GM12878 (cell line): ENCODE measurements around the gene FBXL15. TPM values are rescaled to one million over a fixed set of nuclear protein-coding genes. Genes with fewer than 3 reads are reported as not detected.
A peak's percentile ranks its signal among the peaks of the same experiment; 100 is the strongest.

Experiments used
- ATAC-seq: fragments of 200-7000 bp; cut with Tn5 transposase; 3 replicates; pipeline ENCODE4 v1.9.1; 2020; ENCODE audit warnings: mild to moderate bottlenecking, moderate library complexity
- BruUV-seq: library from RNA; stranded (reverse); fragments of 400-500 nt; replicated peaks from 2 replicates; lab custom pipeline; 2021; lab: Mats Ljungman, UMichigan
- CTCF ChIA-PET: fragments of 300-600 bp; sonication (Branson Sonifier 250); formaldehyde crosslinking; extraction: SDS; loops from one replicate; lab custom pipeline; 2021; ENCODE audit warnings: inconsistent platforms; lab: Yijun Ruan, JAX
- POLR2A ChIA-PET: fragments of 350-600 bp; formaldehyde crosslinking; extraction: SDS; loops from one replicate; lab custom pipeline; 2021; ENCODE audit warnings: inconsistent platforms; lab: Charles Lee
- RAD21 ChIA-PET: fragments of 300-600 bp; sonication (Branson Sonifier 250); formaldehyde crosslinking; loops from one replicate; lab custom pipeline; 2023; ENCODE audit warnings: antibody characterized with exemption; ENCODE audit not compliant: unreplicated experiment; lab: Charles Lee
- SMC1A ChIA-PET: fragments of 300-600 bp; sonication (Branson Sonifier 250); formaldehyde crosslinking; loops from one replicate; lab custom pipeline; 2023; ENCODE audit not compliant: unreplicated experiment, uncharacterized antibody; lab: Charles Lee
- DNase-seq: peaks from one replicate; pipeline ENCODE4 v3.0.0-alpha.2; 2011; ENCODE audit warnings: low read depth, low spot score
- FAIRE-seq: peaks from 3 replicates; lab custom pipeline; 2011; peaks lifted over from hg19 to GRCh38; lab: Jason Lieb, UNC
- H2AFZ ChIP-seq: 2 replicates; pipeline ENCODE4 v1.6.0; 2011; ENCODE audit warnings: low read depth, low read length, control low read depth; ENCODE audit not compliant: control insufficient read depth
- H3K27ac ChIP-seq: 2 replicates; pipeline ENCODE4 v1.5.1; 2011; ENCODE audit warnings: control low read depth; ENCODE audit not compliant: control insufficient read depth, insufficient read depth
- H3K27me3 ChIP-seq, 2 experiments: replicated peaks in 1 of 2; 2 replicates each; pipeline versions ENCODE4 v1.6.0 to v1.6.1; 2011; ENCODE audit warnings: low read length in 1 of 2; ENCODE audit not compliant: control insufficient read depth in 2 of 2, insufficient read depth in 2 of 2
- H3K36me3 ChIP-seq, 2 experiments: 2 replicates each; pipeline ENCODE4 v1.5.1; 2011; ENCODE audit warnings: low read length in 1 of 2; ENCODE audit not compliant: control insufficient read depth in 2 of 2, insufficient read depth in 2 of 2
- H3K4me1 ChIP-seq: 2 replicates; pipeline ENCODE4 v1.6.1; 2011; ENCODE audit warnings: mild to moderate bottlenecking, low read length, moderate library complexity, mixed read lengths; ENCODE audit not compliant: control insufficient read depth, insufficient read depth
- H3K4me2 ChIP-seq: 2 replicates; pipeline ENCODE4 v1.6.0; 2011; ENCODE audit warnings: control low read depth; ENCODE audit not compliant: control insufficient read depth, insufficient read depth
- H3K4me3 ChIP-seq: fragments of 200-600 bp; sonication (generic); 2 replicates; pipeline ENCODE4 v1.5.1; 2016
- H3K79me2 ChIP-seq: 2 replicates; pipeline ENCODE4 v1.6.0; 2011; ENCODE audit warnings: low read length; ENCODE audit not compliant: control insufficient read depth, insufficient read depth
- H3K9ac ChIP-seq: 2 replicates; pipeline ENCODE4 v1.8.0; 2011; ENCODE audit warnings: low read length, control low read depth, mixed read lengths; ENCODE audit not compliant: control insufficient read depth, insufficient read depth
- H3K9me3 ChIP-seq: replicated peaks from 3 replicates; pipeline ENCODE4 v1.5.1; 2011; ENCODE audit warnings: mild to moderate bottlenecking, low read length; ENCODE audit not compliant: control insufficient read depth, insufficient read depth
- H4K20me1 ChIP-seq: 2 replicates; pipeline ENCODE4 v1.6.0; 2011; ENCODE audit not compliant: control insufficient read depth, insufficient read depth
- E2F4 ChIP-seq: IDR thresholded peaks from 2 replicates; pipeline ENCODE4 v1.6.1; 2012; ENCODE audit warnings: low read depth, low read length, improper control_type of control experiment
- E2F8 ChIP-seq: fragments of 450-650 bp; IDR thresholded peaks from 2 replicates; pipeline ENCODE4 v1.6.1; 2018; ENCODE audit warnings: mild to moderate bottlenecking, low read depth, moderate library complexity; ENCODE audit not compliant: partially characterized antibody
- FOXK2 ChIP-seq: fragments of 450-650 bp; IDR thresholded peaks from 2 replicates; pipeline ENCODE4 v1.6.1; 2017; ENCODE audit warnings: mild to moderate bottlenecking, moderate library complexity
- NBN ChIP-seq: fragments of 450-650 bp; IDR thresholded peaks from 2 replicates; pipeline ENCODE4 v1.6.1; 2016
- NKRF ChIP-seq: fragments of 450-650 bp; conservative IDR thresholded peaks from 2 replicates; pipeline ENCODE4 v1.6.1; 2017; ENCODE audit warnings: mild to moderate bottlenecking, moderate library complexity
- NR2F1 ChIP-seq: fragments of 450-650 bp; conservative IDR thresholded peaks from 2 replicates; pipeline ENCODE4 v1.6.1; 2017; ENCODE audit warnings: mild to moderate bottlenecking
- NRF1 ChIP-seq: conservative IDR thresholded peaks from 2 replicates; pipeline ENCODE4 v1.6.1; 2011; ENCODE audit warnings: mild to moderate bottlenecking, low read depth, low read length, improper control_type of control experiment
- PAX5 ChIP-seq: IDR thresholded peaks from 2 replicates; pipeline ENCODE4 v1.6.1; 2011; ENCODE audit warnings: low read depth, low read length, borderline replicate concordance
- POLR2AphosphoS2 ChIP-seq: IDR thresholded peaks from 2 replicates; pipeline ENCODE4 v1.6.1; 2011; ENCODE audit warnings: low read depth, mild to moderate bottlenecking, low read length, improper control_type of control experiment, moderate library complexity
- RELA ChIP-seq: fragments of 450-650 bp; IDR thresholded peaks from 2 replicates; pipeline ENCODE4 v1.8.0; 2014; ENCODE audit warnings: borderline replicate concordance; ENCODE audit not compliant: partially characterized antibody
- TARDBP ChIP-seq: IDR thresholded peaks from 2 replicates; pipeline ENCODE4 v1.6.1; 2016; ENCODE audit warnings: borderline replicate concordance
- WRNIP1 ChIP-seq: IDR thresholded peaks from 2 replicates; pipeline ENCODE4 v1.6.1; 2011; ENCODE audit warnings: low read depth, low read length, improper control_type of control experiment, borderline replicate concordance
- WGBS: methylation state at CpG from one replicate; pipeline ENCODE4 v1.1.6; 2016; ENCODE audit warnings: low lambda C conversion rate; ENCODE audit not compliant: insufficient replicate concordance, insufficient coverage; ENCODE audit errors: missing lambda C conversion rate; 5-methylcytosine and 5-hydroxymethylcytosine counted together
- in situ Hi-C: fragments of 300-500 bp; cut with MboI; formaldehyde crosslinking; loops from 9 replicates; pipeline ENCODE4 v1.14.3; 2018; ENCODE audit warnings: mixed read lengths
- intact Hi-C: fragments of 100-400 bp; cut with micrococcal nuclease; formaldehyde crosslinking; loops from one replicate; pipeline ENCODE4 v1.14.2; 2022; ENCODE audit not compliant: unreplicated experiment
- polyA plus RNA-seq, 11 experiments: library from polyadenylated mRNA; depleted of rRNA in 4 of 11; unstranded in 6 of 11; stranded (reverse) in 5 of 11; fragments of >200 nt; fragmentation: Nextera tagmentation in 4 of 11; fragmentation: Illumina TruSeq in 1 of 11; extraction: Ambion mirVana in 4 of 11; extraction: Trizol in 1 of 11; gene quantifications; 1 replicate in 1 of 11; 2 replicates in 10 of 11; pipeline versions ENCODE4 v1.2.1 to v1.2.3, GENCODE V29; 2011 to 2016; ENCODE audit warnings: inconsistent platforms in 2 of 11, missing spikeins in 2 of 11, low read depth in 1 of 11
- total RNA-seq, 4 experiments: library from RNA; depleted of rRNA in 3 of 4; stranded (reverse); fragments of >200 nt in 3 of 4; fragmentation: Illumina TruSeq in 1 of 4; extraction: Trizol in 1 of 4; gene quantifications; 2 replicates each; pipeline versions ENCODE4 v1.2.1 to v1.2.3, GENCODE V29; 2013 to 2021

The FBXL15 gene
- total and polyA plus RNA-seq, 10 of the 15 experiments (the other 5 are each of a cell fraction or from before 2014, with no cell fraction given): 0.13 to 21.3 (median 7.9) TPM

- DNase-seq: peak; percentile 56
- Histone ChIP-seq H3K9ac (peak overlapping the region; percentile 70; the same call in 1 of the 2 replicates), H3K27ac (peak overlapping the region; percentile 37), H3K4me2 (peak overlapping the region; percentile 90), H3K79me2 (peaks cover 55% of the 10 kb centered on the region), H2AFZ (peak overlapping the region; percentile 44; the same call in 1 of the 2 replicates), H3K27me3 (no peaks in the 10 kb centered on the region), H3K4me3 (peak overlapping the region; percentile 67), H3K9me3 (no peaks in the 10 kb centered on the region; the same call in 2 of the 3 replicates), H4K20me1 (peaks cover 4% of the 10 kb centered on the region; the same call in 1 of the 2 replicates), H3K4me1 (peaks cover 20% of the 10 kb centered on the region), H3K36me3 (peaks cover 20 to 41% of the 10 kb centered on the region in 2 experiments)
- BruUV-seq: no TSS peak
- ChIA-PET CTCF (interaction anchor here (0.6 to 12.1 kb wide), 28 partner anchors 9 to 251 kb away, joined by 3 to 90 read pairs (median 4); partner anchors contain the start of genes C10orf95, CUEDC2, FBXL15 and NOLC1), POLR2A (interaction anchor here (0.5 to 1.5 kb wide), 9 partner anchors 14 to 283 kb away, joined by 3 to 6 read pairs (median 3); partner anchors contain the start of genes FBXL15 and NOLC1), RAD21 (interaction anchor here (0.7 to 5.8 kb wide), 11 partner anchors 11 to 230 kb away, joined by 3 to 33 read pairs (median 4); partner anchors contain the start of gene FBXL15), SMC1A (interaction anchor here (0.5 to 3.5 kb wide), 9 partner anchors 18 to 184 kb away, joined by 3 to 15 read pairs (median 3); partner anchors contain the start of gene FBXL15)
- FAIRE-seq: peak; percentile 38
- WGBS: 5% methylated on average over 71 of the region's 72 CpGs
- intact Hi-C loops (loop anchor here (2.0 to 10.0 kb wide), 2 partner anchors 169 to 245 kb away; partner anchors contain the start of gene TRIM8), in situ Hi-C loops (no loop called here)
- ATAC-seq: peak; percentile 66
- TF ChIP-seq TARDBP: 0 out of 2 replicates have a peak, but pooled peaks have one; percentile 41
- peak; percentile 53 for TF ChIP-seq RELA
- no peak for TF ChIP-seq FOXK2
- TF ChIP-seq NR2F1: peak; percentile 87
- TF ChIP-seq NRF1: peak; percentile 25; the same call in 1 of the 2 replicates
- TF ChIP-seq E2F8: peak; percentile 32
- no peak for TF ChIP-seq WRNIP1
- peak; percentile 90 for TF ChIP-seq POLR2AphosphoS2
- peak; percentile 65; the same call in 1 of the 2 replicates for TF ChIP-seq NBN
- TF ChIP-seq PAX5: peak; percentile 36; the same call in 1 of the 2 replicates
- peak; percentile 85 for TF ChIP-seq NKRF
- TF ChIP-seq E2F4: 0 out of 2 replicates have a peak, but pooled peaks have one; percentile 41
Observed at GRCh38 chr10:102399217-102400021, 21.2 kb upstream of the FBXL15 start.
